HG03354 (cell line): ENCODE results near the gene PELI2.
A peak's percentile ranks its signal among the peaks of the same experiment; 100 is the strongest.

Experiments
- ATAC-seq: cut with Tn5 transposase; IDR thresholded peaks from one replicate; pipeline ENCODE4 v1.9.1; 2021; ENCODE audit warnings: mild to moderate bottlenecking; ENCODE audit not compliant: unreplicated experiment, poor library complexity, severe bottlenecking

PELI2 gene

GRCh38 chr14:56278383-56278782, 160.2 kb downstream of the PELI2 start:
- ATAC-seq, result no peak

- no peak for ATAC-seq
These were observed 162.6 kb downstream of the PELI2 start for GRCh38 chr14:56280843-56281242.

- no peak for ATAC-seq
These were observed 164.0 kb downstream of the PELI2 start for GRCh38 chr14:56282179-56282578.

GRCh38 chr14:56284641-56285040, 166.4 kb downstream of the PELI2 start:
- ATAC-seq, result no peak

- ATAC-seq, result no peak
These were observed 170.9 kb downstream of the PELI2 start for GRCh38 chr14:56289155-56289554.

- ATAC-seq, result no peak
These were observed 172.0 kb downstream of the PELI2 start for GRCh38 chr14:56290195-56290594.

GRCh38 chr14:56292970-56293369, 174.8 kb downstream of the PELI2 start:
- no peak for ATAC-seq

GRCh38 chr14:56293506-56293905, 175.3 kb downstream of the PELI2 start:
- ATAC-seq, result no peak

- ATAC-seq, result peak; percentile 58
These were observed 175.9 kb downstream of the PELI2 start for GRCh38 chr14:56294128-56294527.

- ATAC-seq, result no peak
These were observed 177.5 kb downstream of the PELI2 start for GRCh38 chr14:56295743-56296142.

GRCh38 chr14:56297449-56297848, 179.2 kb downstream of the PELI2 start:
- no peak for ATAC-seq

GRCh38 chr14:56299306-56299984, 181.2 kb downstream of the PELI2 start:
- ATAC-seq, result no peak

GRCh38 chr14:56300495-56300894, 182.3 kb downstream of the PELI2 start:
- ATAC-seq, result no peak

- no peak for ATAC-seq
These were observed 186.2 kb downstream of the PELI2 start for GRCh38 chr14:56304456-56304855.

- ATAC-seq, result no peak
These were observed 191.0 kb downstream of the PELI2 start for GRCh38 chr14:56309198-56309597.

GRCh38 chr14:56310643-56311042, 192.4 kb downstream of the PELI2 start:
- no peak for ATAC-seq

- no peak for ATAC-seq
These were observed 195.6 kb downstream of the PELI2 start for GRCh38 chr14:56313789-56314188.

- no peak for ATAC-seq
These were observed 200.3 kb downstream of the PELI2 start for GRCh38 chr14:56318393-56319115.

GRCh38 chr14:56321861-56322260, 203.7 kb downstream of the PELI2 start:
- ATAC-seq, result no peak

- no peak for ATAC-seq
These were observed 204.3 kb downstream of the PELI2 start for GRCh38 chr14:56322531-56322930.

GRCh38 chr14:56324454-56324853, 206.2 kb downstream of the PELI2 start:
- ATAC-seq, result no peak
